SK-MEL-5 (cell line): ENCODE data around the gene TFEC. TPM values are rescaled to one million over a fixed set of nuclear protein-coding genes. Genes with fewer than 3 reads are reported as not detected.
"Not testable (repeated sequence)": the region's sequence is repeated elsewhere in the genome, so short reads cannot be mapped to it uniquely, and the experiment has no call there.

Experiments
- DNase-seq: peaks from one replicate; pipeline ENCODE4 v3.0.0-alpha.2; 2016; ENCODE audit warnings: low read depth, low spot score
- in situ Hi-C: cut with HindIII; loops from 2 replicates; pipeline ENCODE4 v1.10.0; 2016; ENCODE audit warnings: low sequenced_read_pairs, high pct_unique_total_duplicates, low pct_unique_long_range_greater_than_20kb
- polyA plus RNA-seq, 2 experiments: library from polyadenylated mRNA; depleted of rRNA; stranded (reverse); fragments of >200 nt; gene quantifications; 2 replicates each; pipeline ENCODE4 v1.2.3, GENCODE V29; 2015
- total RNA-seq: library from RNA; depleted of rRNA; stranded (reverse); fragments of >200 nt; shearing (Covaris generic); gene quantifications from 2 replicates; pipeline ENCODE4 v1.2.3, GENCODE V29; 2014; rRNA removed

Gene TFEC
- total RNA-seq = not detected in 2 replicates
- 0.01 and 0.91 TPM in 2 replicates for polyA plus RNA-seq (2015; cell fraction: cytosol; rRNA removed)
- 0.03 TPM in 1 of 2 replicates, not detected in the other for polyA plus RNA-seq (2015; cell fraction: nucleus; rRNA removed)

GRCh38 chr7:116030651-116031276 lies at the start of gene TFEC:
Gene TFEC, minus strand, starts transcription at chr7:116030763. Its CDS starts 46,322 bp downstream, at chr7:115984441.
- DNase-seq = no peak

GRCh38 chr7:116075351-116076145 lies 45.0 kb upstream of the TFEC start:
- no peak for DNase-seq
- in situ Hi-C loops = no loop called here

More at GRCh38 chr7:116030651-116031276, at the start of gene TFEC:
- in situ Hi-C loops = no loop called here

- DNase-seq = no peak
- in situ Hi-C loops = no loop called here
These were observed 41.1 kb upstream of the TFEC start for GRCh38 chr7:116071629-116072028.

GRCh38 chr7:116064179-116064578 lies 33.6 kb upstream of the TFEC start:
- no peak for DNase-seq

GRCh38 chr7:116062666-116063065 lies 32.1 kb upstream of the TFEC start:
- no peak for DNase-seq
- in situ Hi-C loops = no loop called here

More at GRCh38 chr7:116064179-116064578, 33.6 kb upstream of the TFEC start:
- in situ Hi-C loops = no loop called here

- DNase-seq = no peak
- in situ Hi-C loops = no loop called here
These were observed 21.4 kb upstream of the TFEC start for GRCh38 chr7:116052006-116052405.

- in situ Hi-C loops = not testable (repeated sequence)
These were observed 16.7 kb upstream of the TFEC start for GRCh38 chr7:116047261-116047660.

GRCh38 chr7:116045532-116045931 lies 15.0 kb upstream of the TFEC start:
- in situ Hi-C loops = no loop called here
- DNase-seq = no peak

More at GRCh38 chr7:116047261-116047660, 16.7 kb upstream of the TFEC start:
- DNase-seq = not testable (repeated sequence)

GRCh38 chr7:116041615-116042014 lies 11.1 kb upstream of the TFEC start:
- in situ Hi-C loops = no loop called here
- no peak for DNase-seq

- DNase-seq = no peak
- in situ Hi-C loops = no loop called here
These were observed 6.8 kb upstream of the TFEC start for GRCh38 chr7:116037401-116037800.

- DNase-seq = no peak
- in situ Hi-C loops = no loop called here
These were observed 3.8 kb upstream of the TFEC start for GRCh38 chr7:116034411-116034810.

- DNase-seq = no peak
- in situ Hi-C loops = no loop called here
These were observed 2.3 kb upstream of the TFEC start for GRCh38 chr7:116032886-116033285.

GRCh38 chr7:116028787-116029186 lies 1.8 kb downstream of the TFEC start:
- no peak for DNase-seq
- in situ Hi-C loops = no loop called here

GRCh38 chr7:116027786-116028185 lies 2.8 kb downstream of the TFEC start:
- in situ Hi-C loops = no loop called here
- no peak for DNase-seq

- DNase-seq = peak; percentile 21
- in situ Hi-C loops = no loop called here
These were observed 5.4 kb downstream of the TFEC start for GRCh38 chr7:116024826-116025809.

- no peak for DNase-seq
- in situ Hi-C loops = no loop called here
These were observed 9.3 kb downstream of the TFEC start for GRCh38 chr7:116021237-116021636.

GRCh38 chr7:116018731-116019130 lies 11.8 kb downstream of the TFEC start:
- in situ Hi-C loops = no loop called here
- DNase-seq = no peak

GRCh38 chr7:116013675-116014074 lies 16.9 kb downstream of the TFEC start:
- DNase-seq = no peak
- in situ Hi-C loops = no loop called here
